NB4 (cell line): Measurements from ENCODE around the gene SLC17A2.
A peak's percentile ranks its signal among the peaks of the same experiment; 100 is the strongest.

Experiments
- DNase-seq: peaks from one replicate; pipeline ENCODE4 v3.0.0; 2010; ENCODE audit warnings: low read depth
- H3K4me3 ChIP-seq: one replicate; pipeline ENCODE4 v1.5.1; 2011; ENCODE audit warnings: mild to moderate bottlenecking, low read depth, low read length, moderate library complexity
- MYC ChIP-seq: IDR thresholded peaks from 2 replicates; pipeline ENCODE4 v1.6.1; 2011; ENCODE audit warnings: low read depth, low read length
- POLR2A ChIP-seq: IDR thresholded peaks from 2 replicates; pipeline ENCODE4 v1.6.1; 2011; ENCODE audit warnings: mild to moderate bottlenecking; ENCODE audit not compliant: insufficient read length; ENCODE audit errors: extremely low read depth
- TF ChIP-seq, protein P1 (sequence below): IDR thresholded peaks from 2 replicates; pipeline ENCODE4 v1.6.1; 2011; ENCODE audit warnings: low read depth, low read length
- TF ChIP-seq, protein P2 (sequence below): IDR thresholded peaks from one replicate; pipeline ENCODE4 v1.5.1; 2012; ENCODE audit warnings: low read depth, low read length

The SLC17A2 gene

DNA sequence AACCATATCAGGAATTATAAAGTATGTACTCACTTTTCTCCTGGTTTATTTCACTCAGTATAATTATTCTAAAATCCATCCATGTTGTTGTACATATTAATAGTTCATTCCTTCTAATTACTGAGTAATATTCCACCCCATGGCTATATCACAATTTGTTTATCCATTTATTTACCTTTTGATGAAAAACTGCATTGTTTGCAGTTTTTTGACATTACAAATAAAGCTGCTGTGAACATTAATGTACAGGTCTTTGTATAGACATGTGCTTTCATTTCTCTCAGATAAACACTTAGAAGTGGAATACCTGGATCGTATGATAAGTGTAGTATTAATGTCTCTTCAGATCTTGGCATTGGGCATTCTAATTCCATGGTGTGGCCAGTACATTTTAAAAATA lies 60.7 kb downstream of the SLC17A2 start:
- no peak for TF ChIP-seq POLR2A
- TF ChIP-seq MYC: no peak
- TF ChIP-seq, protein P1, sequence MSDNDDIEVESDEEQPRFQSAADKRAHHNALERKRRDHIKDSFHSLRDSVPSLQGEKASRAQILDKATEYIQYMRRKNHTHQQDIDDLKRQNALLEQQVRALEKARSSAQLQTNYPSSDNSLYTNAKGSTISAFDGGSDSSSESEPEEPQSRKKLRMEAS: no peak
- TF ChIP-seq, protein P2, sequence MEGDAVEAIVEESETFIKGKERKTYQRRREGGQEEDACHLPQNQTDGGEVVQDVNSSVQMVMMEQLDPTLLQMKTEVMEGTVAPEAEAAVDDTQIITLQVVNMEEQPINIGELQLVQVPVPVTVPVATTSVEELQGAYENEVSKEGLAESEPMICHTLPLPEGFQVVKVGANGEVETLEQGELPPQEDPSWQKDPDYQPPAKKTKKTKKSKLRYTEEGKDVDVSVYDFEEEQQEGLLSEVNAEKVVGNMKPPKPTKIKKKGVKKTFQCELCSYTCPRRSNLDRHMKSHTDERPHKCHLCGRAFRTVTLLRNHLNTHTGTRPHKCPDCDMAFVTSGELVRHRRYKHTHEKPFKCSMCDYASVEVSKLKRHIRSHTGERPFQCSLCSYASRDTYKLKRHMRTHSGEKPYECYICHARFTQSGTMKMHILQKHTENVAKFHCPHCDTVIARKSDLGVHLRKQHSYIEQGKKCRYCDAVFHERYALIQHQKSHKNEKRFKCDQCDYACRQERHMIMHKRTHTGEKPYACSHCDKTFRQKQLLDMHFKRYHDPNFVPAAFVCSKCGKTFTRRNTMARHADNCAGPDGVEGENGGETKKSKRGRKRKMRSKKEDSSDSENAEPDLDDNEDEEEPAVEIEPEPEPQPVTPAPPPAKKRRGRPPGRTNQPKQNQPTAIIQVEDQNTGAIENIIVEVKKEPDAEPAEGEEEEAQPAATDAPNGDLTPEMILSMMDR: no peak

DNA sequence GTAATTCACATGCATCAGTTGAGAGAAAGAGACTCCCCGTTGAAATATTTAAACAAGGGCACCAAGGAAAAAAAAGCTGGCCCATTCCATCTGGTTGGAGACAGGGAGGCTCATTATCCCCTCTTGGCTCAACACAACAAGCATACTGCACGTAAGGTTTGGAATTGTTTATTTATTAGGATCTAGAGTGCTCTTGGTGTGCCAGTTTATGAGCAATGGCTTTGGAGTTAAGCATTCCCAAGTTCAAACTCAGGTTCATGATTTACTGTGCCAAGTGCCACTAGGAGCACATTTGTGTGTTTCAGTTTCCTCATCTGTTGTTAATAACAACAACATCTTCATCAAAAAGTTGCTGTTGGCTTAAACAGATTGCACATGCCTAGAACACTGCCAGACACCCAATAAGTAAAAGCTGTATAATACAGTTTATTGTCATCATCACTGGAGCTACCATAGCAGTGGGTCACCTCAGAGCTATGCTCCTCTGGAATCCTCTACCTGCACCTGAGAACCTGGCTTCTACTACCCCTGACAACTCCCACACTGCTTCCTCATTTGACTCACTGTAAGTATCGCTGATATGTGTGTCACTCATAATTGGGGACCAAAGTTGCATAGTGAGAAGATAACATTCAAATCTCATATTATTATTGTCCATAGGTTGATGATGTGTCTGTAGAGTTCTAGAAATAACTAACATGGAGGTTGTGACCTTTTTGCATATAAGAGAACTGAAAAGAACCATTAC lies 61.9 kb downstream of the SLC17A2 start:
- H3K4me3 ChIP-seq: no peak overlapping the region
- TF ChIP-seq MYC (no peak), POLR2A (no peak)
- TF ChIP-seq, protein P2: no peak
- TF ChIP-seq, protein P1: no peak
- DNase-seq: no peak

More for the DNA sequence above, 60.7 kb downstream of the SLC17A2 start:
- DNase-seq: no peak
- H3K4me3 ChIP-seq: no peak overlapping the region

GRCh38 chr6:25866011-25866410 lies 64.5 kb downstream of the SLC17A2 start:
- H3K4me3 ChIP-seq: no peak overlapping the region
- DNase-seq: peak; percentile 19
- TF ChIP-seq, protein P2: no peak
- TF ChIP-seq POLR2A (no peak), MYC (no peak)
- TF ChIP-seq, protein P1: no peak

- no peak for DNase-seq
- TF ChIP-seq, protein P2: no peak
- TF ChIP-seq MYC (no peak), POLR2A (no peak)
- TF ChIP-seq, protein P1: no peak
- no peak overlapping the region for H3K4me3 ChIP-seq
These were observed 67.1 kb downstream of the SLC17A2 start for GRCh38 chr6:25863360-25863759.
